AG08395 (cell line): Measurements from ENCODE around the gene CYP2A6.
"Not testable (repeated sequence)": the region's sequence is repeated elsewhere in the genome, so short reads cannot be mapped to it uniquely, and the experiment has no call there.

Source experiments
- DNase-seq: peaks from one replicate; pipeline ENCODE4 v3.0.0; 2012; ENCODE audit warnings: mixed read lengths, low spot score

The CYP2A6 gene

DNA sequence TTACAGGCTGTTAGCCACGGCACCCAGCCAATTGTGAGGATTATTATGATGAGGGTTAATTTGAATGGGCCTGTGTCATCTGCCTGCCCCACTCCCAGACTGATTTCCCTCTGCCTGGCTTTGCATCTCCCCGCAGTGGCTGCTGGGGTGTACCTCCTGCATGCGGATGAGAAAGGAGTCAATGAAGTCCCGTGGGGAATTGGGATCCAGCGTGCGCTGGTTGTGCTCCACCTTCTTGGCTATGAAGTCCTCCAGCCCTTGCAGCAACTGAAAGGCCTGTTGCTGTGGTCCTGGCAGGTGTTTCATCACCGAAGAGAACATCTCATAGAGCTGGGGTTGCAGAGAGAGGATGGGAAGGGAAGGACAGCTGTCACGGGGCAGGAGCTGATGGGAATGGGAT lies 3.5 kb downstream of the CYP2A6 start:
- DNase-seq, result not testable (repeated sequence)

DNA sequence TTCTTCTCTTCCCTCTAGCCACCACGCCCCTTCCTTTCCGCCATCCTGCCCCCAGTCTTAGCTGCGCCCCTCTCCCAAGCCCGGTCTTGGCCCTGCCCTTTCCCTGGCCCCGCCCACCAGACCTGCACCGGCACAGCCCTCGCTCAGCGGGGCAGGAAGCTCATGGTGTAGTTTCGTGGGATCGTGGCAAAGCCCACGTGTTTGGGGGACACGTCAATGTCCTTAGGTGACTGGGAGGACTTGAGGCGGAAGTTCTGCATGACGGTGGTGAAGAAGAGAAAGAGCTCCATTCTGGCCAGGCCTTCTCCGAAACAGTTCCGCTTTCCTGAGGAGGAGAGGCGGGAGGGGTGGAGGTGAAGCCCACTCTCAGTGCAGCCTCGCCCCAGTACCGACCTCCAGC lies 6.6 kb downstream of the CYP2A6 start:
- not testable (repeated sequence) for DNase-seq

- not testable (repeated sequence) for DNase-seq
These were observed 7.1 kb downstream of the CYP2A6 start for GRCh38 chr19:40842997-40843652.

DNA sequence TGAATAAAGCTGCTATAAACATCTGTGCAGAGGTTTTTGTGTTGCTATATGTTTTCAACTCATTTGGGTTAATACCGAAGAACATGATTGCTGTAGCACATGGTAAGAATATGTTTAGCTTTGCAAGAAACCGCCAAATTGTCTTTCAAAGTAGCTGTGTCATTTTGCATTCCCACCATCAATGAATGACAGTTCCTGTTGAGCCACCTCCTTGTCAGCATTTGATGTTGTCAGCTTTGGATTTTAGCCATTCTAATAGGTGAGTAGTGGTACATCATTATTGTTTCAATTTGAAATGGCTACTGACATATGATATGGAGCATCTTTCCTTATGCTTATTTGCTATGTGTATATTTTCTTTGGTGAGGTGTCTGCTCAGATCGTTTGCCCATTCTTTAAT lies 8.2 kb downstream of the CYP2A6 start:
- not testable (repeated sequence) for DNase-seq

GRCh38 chr19:40838477-40838876 lies 11.8 kb downstream of the CYP2A6 start:
- DNase-seq, result not testable (repeated sequence)

DNA sequence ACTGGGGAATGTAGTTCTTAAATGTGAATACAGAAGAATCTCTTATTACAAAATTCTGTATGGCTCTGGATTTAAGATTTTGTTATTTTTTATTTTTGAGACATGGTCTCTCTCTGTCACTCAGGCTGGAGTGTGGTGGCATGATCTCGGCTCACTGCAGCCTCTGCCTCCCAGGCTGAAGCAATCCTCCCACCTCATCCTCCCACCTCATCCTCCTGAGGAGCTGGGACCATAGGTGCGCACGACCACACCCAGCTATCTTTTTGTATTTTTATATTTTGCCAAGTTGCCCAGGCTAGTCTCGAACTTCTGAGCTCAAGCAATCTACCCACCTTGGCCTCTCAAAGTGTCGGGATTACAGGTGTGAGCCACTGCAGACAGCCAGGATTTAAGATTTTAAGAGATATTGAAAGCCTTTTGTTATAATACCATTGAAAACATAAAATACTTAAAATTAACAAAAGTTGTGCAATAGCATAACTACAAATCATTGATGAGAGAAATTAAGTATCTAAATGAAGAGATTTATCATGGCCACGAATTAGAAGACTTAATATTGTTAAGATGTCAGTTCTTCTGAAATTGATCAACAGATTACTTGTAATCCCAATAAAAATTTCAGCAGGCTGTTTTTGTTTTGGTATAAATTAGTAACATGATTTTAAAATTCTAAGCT lies 13.4 kb downstream of the CYP2A6 start:
- no peak for DNase-seq

GRCh38 chr19:40833728-40834533 lies 16.3 kb downstream of the CYP2A6 start:
- not testable (repeated sequence) for DNase-seq

- DNase-seq, result not testable (repeated sequence)
These were observed 17.8 kb downstream of the CYP2A6 start for GRCh38 chr19:40832431-40832790.

GRCh38 chr19:40831502-40832430 lies 18.5 kb downstream of the CYP2A6 start:
- DNase-seq, result peak; percentile 89

- DNase-seq, result not testable (repeated sequence)
These were observed 19.5 kb downstream of the CYP2A6 start for GRCh38 chr19:40830741-40831140.

DNA sequence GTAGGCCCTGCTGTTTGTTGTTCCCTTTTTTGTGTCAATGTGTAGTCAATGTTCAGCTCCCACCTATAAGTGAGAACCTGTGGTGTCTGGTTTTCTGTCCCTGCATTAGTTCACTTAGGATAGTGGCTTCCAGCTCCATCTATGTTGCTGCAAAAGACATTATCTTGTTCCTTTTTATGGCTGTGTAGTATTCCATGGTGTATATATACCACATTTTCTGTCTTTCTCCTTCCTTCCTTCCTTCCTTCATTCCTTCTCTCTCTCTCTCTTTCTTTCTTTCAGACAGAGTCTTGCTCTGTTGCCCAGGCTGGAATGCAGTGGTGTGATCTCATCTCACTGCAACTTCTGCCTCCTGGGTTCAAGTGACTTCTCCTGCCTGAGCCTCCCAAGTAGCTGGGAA lies 21.0 kb downstream of the CYP2A6 start:
- no peak for DNase-seq

- DNase-seq, result no peak
These were observed 22.6 kb downstream of the CYP2A6 start for GRCh38 chr19:40827386-40828247.

GRCh38 chr19:40826699-40827385 lies 23.4 kb downstream of the CYP2A6 start:
- not testable (repeated sequence) for DNase-seq

- not testable (repeated sequence) for DNase-seq
These were observed 23.9 kb downstream of the CYP2A6 start for GRCh38 chr19:40826312-40826698.

DNA sequence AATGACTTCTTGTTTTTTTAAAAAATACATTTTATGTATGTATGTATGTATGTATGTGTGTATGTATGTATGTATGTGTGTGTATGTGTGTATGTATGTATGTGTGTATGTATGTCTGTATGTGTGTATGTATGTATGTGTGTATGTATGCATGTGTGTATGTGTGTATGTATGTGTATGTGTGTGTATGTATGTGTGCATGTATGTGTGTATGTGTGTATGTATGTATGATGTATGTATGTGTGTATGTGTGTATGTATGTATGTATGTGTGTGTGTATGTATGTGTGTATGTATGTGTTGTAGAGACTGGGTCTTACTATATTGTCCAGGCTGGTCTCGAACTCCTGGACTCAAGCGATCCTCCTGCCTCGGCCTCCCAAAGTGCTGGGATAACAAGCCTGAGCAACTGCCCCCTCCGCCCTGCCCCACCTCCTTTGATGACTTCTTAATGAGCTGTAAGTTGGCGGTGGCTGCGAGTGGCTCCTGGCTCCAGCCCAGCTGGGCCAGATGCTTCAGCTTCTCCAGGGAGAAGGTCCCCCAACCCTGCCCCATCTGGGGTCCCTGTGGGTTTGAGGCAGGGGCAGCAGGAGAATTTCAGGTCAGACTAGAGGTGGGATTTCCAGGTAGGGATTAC lies 24.7 kb downstream of the CYP2A6 start:
- DNase-seq, result not testable (repeated sequence)

DNA sequence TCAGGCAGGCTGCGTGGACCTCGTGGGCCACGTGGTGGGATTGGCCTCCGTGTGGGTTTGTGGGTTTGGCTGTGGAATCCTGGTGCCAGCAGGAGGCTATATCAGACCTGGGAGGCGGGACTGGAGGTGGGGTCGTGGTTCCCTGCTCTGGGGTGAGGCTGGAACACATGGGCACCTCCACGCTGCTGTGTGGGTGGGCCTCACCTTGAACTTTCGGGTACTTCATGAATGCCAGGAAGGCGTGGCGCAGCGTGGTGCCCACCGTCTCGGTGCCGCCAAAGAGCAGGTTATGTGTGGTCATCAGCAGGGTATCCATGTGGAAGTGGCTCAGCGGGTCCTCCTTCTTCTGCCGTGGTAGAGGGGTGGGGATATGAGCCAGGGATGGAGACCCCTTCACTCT lies 25.3 kb downstream of the CYP2A6 start:
- not testable (repeated sequence) for DNase-seq

DNA sequence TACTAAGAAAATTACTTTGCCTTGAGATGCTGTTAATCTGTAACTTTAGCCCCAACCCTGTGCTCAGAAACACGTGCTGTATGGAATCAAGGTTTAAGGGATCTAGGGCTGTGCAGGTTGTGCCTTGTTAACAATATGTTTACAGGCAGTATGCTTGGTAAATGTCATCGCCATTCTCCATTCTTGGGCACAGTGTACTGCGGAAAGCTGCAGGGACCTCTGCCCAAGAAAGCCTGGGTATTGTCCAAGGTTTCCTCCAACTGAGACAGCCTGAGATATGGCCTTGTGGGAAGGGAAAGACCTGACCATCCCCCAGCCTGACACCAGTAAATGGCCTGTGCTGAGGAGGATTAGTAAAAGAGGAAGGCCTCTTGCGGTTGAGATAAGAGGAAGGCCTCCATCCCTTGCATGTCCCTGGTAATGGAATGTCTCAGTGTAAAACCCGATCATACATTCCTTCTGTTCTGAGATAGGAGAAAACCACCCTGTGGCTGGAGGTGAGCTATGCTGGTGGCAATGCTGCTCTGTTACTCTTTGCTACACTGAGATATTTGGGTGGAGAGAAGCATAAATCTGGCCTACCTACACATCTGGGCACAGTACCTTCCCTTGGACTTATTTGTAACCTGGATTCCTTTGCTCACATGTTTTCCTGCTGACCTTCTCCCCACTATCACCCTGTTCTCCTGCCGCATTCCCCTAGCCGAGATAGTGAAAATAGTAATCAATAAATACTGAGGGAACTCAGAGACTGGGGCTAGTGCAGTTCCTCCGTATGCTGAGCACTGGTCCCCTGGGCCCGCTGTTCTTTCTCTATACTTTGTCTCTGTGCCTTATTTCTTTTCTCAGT lies 27.3 kb downstream of the CYP2A6 start:
- not testable (repeated sequence) for DNase-seq

GRCh38 chr19:40822161-40822560 lies 28.1 kb downstream of the CYP2A6 start:
- no peak for DNase-seq
